ENCODE measurements around the gene CREB5.

DNA sequence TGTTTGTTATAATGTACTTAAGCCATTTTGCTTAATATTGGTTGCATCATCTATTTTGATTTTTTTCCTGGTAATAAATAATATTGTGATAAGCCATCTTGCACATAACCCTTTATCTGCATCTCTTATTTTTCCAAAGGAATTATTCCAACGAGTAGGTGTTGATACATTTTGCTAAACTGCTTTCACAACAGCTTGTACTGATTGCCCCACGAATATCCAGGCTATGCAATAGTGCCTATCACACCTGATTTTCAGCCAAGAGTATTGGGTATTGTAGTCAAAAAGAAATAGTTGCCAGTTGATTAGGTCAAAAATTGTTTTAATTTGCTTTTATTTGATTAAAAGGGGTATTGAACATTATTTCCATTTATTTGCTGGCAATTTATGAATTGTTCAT lies 20.7 kb downstream of the CREB5 start:
- no peak for TF ChIP-seq EP300 (conservative IDR thresholded peaks at IDR 0.05; ENCODE audit: poor library complexity, severe bottlenecking)
- no peak for TF ChIP-seq POLR2AphosphoS5 (IDR thresholded peaks at IDR 0.05)
- TF ChIP-seq, protein P1, sequence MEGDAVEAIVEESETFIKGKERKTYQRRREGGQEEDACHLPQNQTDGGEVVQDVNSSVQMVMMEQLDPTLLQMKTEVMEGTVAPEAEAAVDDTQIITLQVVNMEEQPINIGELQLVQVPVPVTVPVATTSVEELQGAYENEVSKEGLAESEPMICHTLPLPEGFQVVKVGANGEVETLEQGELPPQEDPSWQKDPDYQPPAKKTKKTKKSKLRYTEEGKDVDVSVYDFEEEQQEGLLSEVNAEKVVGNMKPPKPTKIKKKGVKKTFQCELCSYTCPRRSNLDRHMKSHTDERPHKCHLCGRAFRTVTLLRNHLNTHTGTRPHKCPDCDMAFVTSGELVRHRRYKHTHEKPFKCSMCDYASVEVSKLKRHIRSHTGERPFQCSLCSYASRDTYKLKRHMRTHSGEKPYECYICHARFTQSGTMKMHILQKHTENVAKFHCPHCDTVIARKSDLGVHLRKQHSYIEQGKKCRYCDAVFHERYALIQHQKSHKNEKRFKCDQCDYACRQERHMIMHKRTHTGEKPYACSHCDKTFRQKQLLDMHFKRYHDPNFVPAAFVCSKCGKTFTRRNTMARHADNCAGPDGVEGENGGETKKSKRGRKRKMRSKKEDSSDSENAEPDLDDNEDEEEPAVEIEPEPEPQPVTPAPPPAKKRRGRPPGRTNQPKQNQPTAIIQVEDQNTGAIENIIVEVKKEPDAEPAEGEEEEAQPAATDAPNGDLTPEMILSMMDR (IDR thresholded peaks at IDR 0.05; ENCODE audit: poor library complexity, severe bottlenecking), result no peak
- no peak for TF ChIP-seq REST (IDR thresholded peaks at IDR 0.05; ENCODE audit: borderline replicate concordance)
- TF ChIP-seq MXI1 (conservative IDR thresholded peaks at IDR 0.05; ENCODE audit: poor library complexity, severe bottlenecking), result no peak
